Lung (tissue), 12 donors: ENCODE measurements around the gene DUSP22. TPM values are rescaled to one million over a fixed set of nuclear protein-coding genes. Genes with fewer than 3 reads are reported as not detected.
A peak's percentile ranks its signal among the peaks of the same experiment; 100 is the strongest.

ENCODE experiments used
- ATAC-seq: fragments of 200-7000 bp; cut with Tn5 transposase; one replicate; pipeline ENCODE4 v1.9.1; 2020; ENCODE audit warnings: moderate number of reproducible peaks; ENCODE audit not compliant: insufficient read depth, low FRiP score
- DNase-seq, 3 donors: peaks; one replicate each; pipeline ENCODE4 v3.0.0-alpha.2; 2013 to 2017
- H3K27ac ChIP-seq, 2 donors: one replicate each; pipeline ENCODE4 v1.5.1; 2013; ENCODE audit warnings: mild to moderate bottlenecking in 2 of 2, moderate library complexity in 2 of 2, control low read depth in 1 of 2, inconsistent platforms in 1 of 2, low read depth in 1 of 2, low read length in 1 of 2
- H3K27me3 ChIP-seq, 3 donors: one replicate each; pipeline ENCODE4 v1.5.1; 2013; ENCODE audit warnings: low read length in 2 of 3; ENCODE audit not compliant: control insufficient read depth in 3 of 3, insufficient read depth in 3 of 3
- H3K36me3 ChIP-seq, 4 donors: one replicate each; pipeline ENCODE4 v1.5.1; 2013; ENCODE audit warnings: low read length in 4 of 4, mild to moderate bottlenecking in 1 of 4, moderate library complexity in 1 of 4; ENCODE audit not compliant: control insufficient read depth in 4 of 4, insufficient read depth in 4 of 4
- H3K4me1 ChIP-seq, 5 donors: one replicate each; pipeline ENCODE4 v1.5.1; 2013; ENCODE audit warnings: low read length in 5 of 5, mild to moderate bottlenecking in 2 of 5, moderate library complexity in 1 of 5; ENCODE audit not compliant: control insufficient read depth in 5 of 5, insufficient read depth in 5 of 5
- H3K4me3 ChIP-seq: one replicate; pipeline ENCODE4 v1.5.1; 2013; ENCODE audit warnings: mild to moderate bottlenecking, control low read depth, moderate library complexity
- H3K9ac ChIP-seq, 2 donors: one replicate each; pipeline ENCODE4 v1.5.1; 2013; ENCODE audit warnings: low read length in 2 of 2, control low read depth in 1 of 2; ENCODE audit not compliant: insufficient read depth in 1 of 2
- H3K9me3 ChIP-seq, 4 donors: one replicate each; pipeline ENCODE4 v1.5.1; 2013; ENCODE audit warnings: low read length in 3 of 4, mild to moderate bottlenecking in 1 of 4, moderate library complexity in 1 of 4; ENCODE audit not compliant: control insufficient read depth in 4 of 4, insufficient read depth in 3 of 4
- WGBS, 2 donors: extraction: QIAGEN DNeasy Blood & Tissue Kit; methylation state at CpG; one replicate each; pipeline ENCODE4 v1.1.7; 2013; 5-methylcytosine and 5-hydroxymethylcytosine counted together
- polyA plus RNA-seq, 2 donors: library from polyadenylated mRNA; stranded (reverse); fragments of 200-250 nt; gene quantifications; one replicate each; pipeline ENCODE4 v1.2.1, GENCODE V29; 2013
- total RNA-seq, 2 donors: library from RNA; depleted of rRNA in 1 of 2; stranded (reverse); fragments of >200 nt in 1 of 2; gene quantifications; one replicate each; pipeline ENCODE4 v1.2.1, GENCODE V29; 2014 to 2021
- TF ChIP-seq, protein P1 (sequence below): IDR thresholded peaks from 2 replicates; pipeline ENCODE4 v1.5.1; 2012; ENCODE audit warnings: mild to moderate bottlenecking; ENCODE audit errors: control extremely low read depth, extremely low read depth
- donor health status: control.
- donor health status: control.
- donor health status: Bipolar disorder and iron deficiency.
- donor health status: healthy.
- donor health status: DM: yes; HTN: yes; CAD: no.

The DUSP22 gene
- total and polyA plus RNA-seq, 4 donors, result 38.9 to 51.1 (median 43.8) TPM

- H3K36me3 ChIP-seq, result peaks cover 0 to 2% (median 0%) of the 10 kb centered on the region in 4 donors
- H3K4me3 ChIP-seq, result no peak overlapping the region
- H3K9me3 ChIP-seq, result peaks cover 0 to 4% (median 2%) of the 10 kb centered on the region in 4 donors
- TF ChIP-seq, protein P1, sequence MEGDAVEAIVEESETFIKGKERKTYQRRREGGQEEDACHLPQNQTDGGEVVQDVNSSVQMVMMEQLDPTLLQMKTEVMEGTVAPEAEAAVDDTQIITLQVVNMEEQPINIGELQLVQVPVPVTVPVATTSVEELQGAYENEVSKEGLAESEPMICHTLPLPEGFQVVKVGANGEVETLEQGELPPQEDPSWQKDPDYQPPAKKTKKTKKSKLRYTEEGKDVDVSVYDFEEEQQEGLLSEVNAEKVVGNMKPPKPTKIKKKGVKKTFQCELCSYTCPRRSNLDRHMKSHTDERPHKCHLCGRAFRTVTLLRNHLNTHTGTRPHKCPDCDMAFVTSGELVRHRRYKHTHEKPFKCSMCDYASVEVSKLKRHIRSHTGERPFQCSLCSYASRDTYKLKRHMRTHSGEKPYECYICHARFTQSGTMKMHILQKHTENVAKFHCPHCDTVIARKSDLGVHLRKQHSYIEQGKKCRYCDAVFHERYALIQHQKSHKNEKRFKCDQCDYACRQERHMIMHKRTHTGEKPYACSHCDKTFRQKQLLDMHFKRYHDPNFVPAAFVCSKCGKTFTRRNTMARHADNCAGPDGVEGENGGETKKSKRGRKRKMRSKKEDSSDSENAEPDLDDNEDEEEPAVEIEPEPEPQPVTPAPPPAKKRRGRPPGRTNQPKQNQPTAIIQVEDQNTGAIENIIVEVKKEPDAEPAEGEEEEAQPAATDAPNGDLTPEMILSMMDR, result no peak
- DNase-seq (no peak), ATAC-seq (no peak)
- H3K27ac ChIP-seq, result no peak overlapping the region
- H3K4me1 ChIP-seq, result peaks cover 0 to 6% (median 4%) of the 10 kb centered on the region in 5 donors
- no peaks in the 10 kb centered on the region for H3K27me3 ChIP-seq
- no peak overlapping the region for H3K9ac ChIP-seq
- WGBS, 2 donors, result 76 to 82% methylated on average over 5 of the region's 5 CpGs
Measured at GRCh38 chr6:305371-306206, 13.3 kb downstream of the DUSP22 start.

- H3K4me3 ChIP-seq, result no peak overlapping the region
- WGBS, 2 donors, result 70 to 77% methylated on average over 8 of the region's 8 CpGs
- no peak for ATAC-seq
- H3K27me3 ChIP-seq, result no peaks in the 10 kb centered on the region
- H3K4me1 ChIP-seq, result peaks cover 0 to 6% (median 4%) of the 10 kb centered on the region in 5 donors
- peaks cover 0 to 2% (median 0%) of the 10 kb centered on the region in 4 donors for H3K36me3 ChIP-seq
- peaks cover 0 to 4% (median 0%) of the 10 kb centered on the region in 4 donors for H3K9me3 ChIP-seq
- H3K27ac ChIP-seq, result peak overlapping the region in 1 of 2 donors; percentile 48
- H3K9ac ChIP-seq, result no peak overlapping the region
- DNase-seq, result no peak
- TF ChIP-seq, protein P1, result no peak
Measured at GRCh38 chr6:306641-307061, 14.4 kb downstream of the DUSP22 start.

GRCh38 chr6:307065-307814 lies 15.0 kb downstream of the DUSP22 start:
- H3K27me3 ChIP-seq, result no peaks in the 10 kb centered on the region
- H3K36me3 ChIP-seq, result peaks cover 0 to 4% (median 0%) of the 10 kb centered on the region in 4 donors
- H3K4me1 ChIP-seq, result peaks cover 3 to 9% (median 6%) of the 10 kb centered on the region in 5 donors
- peak overlapping the region in 1 of 2 donors; percentile 48 for H3K27ac ChIP-seq
- H3K4me3 ChIP-seq, result no peak overlapping the region
- TF ChIP-seq, protein P1, result no peak
- WGBS, 2 donors, result 66 to 75% methylated on average over 15 of the region's 15 CpGs
- DNase-seq (no peak), ATAC-seq (no peak)
- H3K9ac ChIP-seq, result no peak overlapping the region
- H3K9me3 ChIP-seq, result peaks cover 0 to 4% (median 0%) of the 10 kb centered on the region in 4 donors
